IMR-90 (cell line): ENCODE results near the gene DNAJC22. TPM values are rescaled to one million over a fixed set of nuclear protein-coding genes. Genes with fewer than 3 reads are reported as not detected.

Experiments
- ATAC-seq: fragments of 200-7000 bp; cut with Tn5 transposase; 2 replicates; pipeline ENCODE4 v1.9.1; 2020; ENCODE audit warnings: low read depth, mild to moderate bottlenecking, moderate library complexity
- BruUV-seq: library from RNA; stranded (reverse); fragments of 400-500 nt; replicated peaks from 2 replicates; lab custom pipeline; 2021; lab: Mats Ljungman, UMichigan
- CTCF ChIA-PET: fragments of 300-600 bp; formaldehyde crosslinking; extraction: SDS; loops from one replicate; lab custom pipeline; 2021; ENCODE audit warnings: antibody characterized with exemption; lab: Yijun Ruan, JAX
- POLR2A ChIA-PET: fragments of 300-600 bp; sonication (Branson Sonifier 250); formaldehyde crosslinking; loops from one replicate; lab custom pipeline; 2022; ENCODE audit warnings: antibody characterized with exemption; ENCODE audit not compliant: unreplicated experiment; lab: Charles Lee
- DNase-seq: peaks from one replicate; pipeline ENCODE4 v3.0.0; 2013
- H2AFZ ChIP-seq: replicated peaks from 2 replicates; pipeline ENCODE3; 2013; ENCODE audit warnings: low read length, mild to moderate bottlenecking; ENCODE audit not compliant: poor library complexity
- H2AK5ac ChIP-seq: 2 replicates; pipeline ENCODE4 v1.6.1; 2013; ENCODE audit warnings: low read depth, low read length, inconsistent platforms
- H2AK9ac ChIP-seq: replicated peaks from 2 replicates; pipeline ENCODE3; 2013; ENCODE audit warnings: mild to moderate bottlenecking, low read depth, low read length, moderate library complexity; ENCODE audit not compliant: poor library complexity
- H2BK120ac ChIP-seq: 2 replicates; pipeline ENCODE4 v1.6.1; 2013; ENCODE audit warnings: low read depth, low read length, inconsistent platforms
- H2BK15ac ChIP-seq: 3 replicates; pipeline ENCODE4 v1.6.1; 2013; ENCODE audit warnings: low read depth, low read length, inconsistent platforms
- H2BK20ac ChIP-seq: 2 replicates; pipeline ENCODE4 v1.6.1; 2013; ENCODE audit warnings: low read depth, mild to moderate bottlenecking, inconsistent platforms, low read length, moderate library complexity
- H2BK5ac ChIP-seq: 2 replicates; pipeline ENCODE4 v1.6.1; 2013; ENCODE audit warnings: mild to moderate bottlenecking, low read depth, low read length, inconsistent platforms; ENCODE audit not compliant: poor library complexity, severe bottlenecking
- H3K14ac ChIP-seq: replicated peaks from 2 replicates; pipeline ENCODE4 v1.6.1; 2013; ENCODE audit warnings: low read depth, low read length, inconsistent platforms
- H3K18ac ChIP-seq: 2 replicates; pipeline ENCODE4 v1.6.1; 2013; ENCODE audit warnings: low read depth, low read length, control low read depth
- H3K23ac ChIP-seq: 2 replicates; pipeline ENCODE4 v1.6.1; 2013; ENCODE audit warnings: low read depth, low read length, inconsistent platforms
- H3K27ac ChIP-seq: 2 replicates; pipeline ENCODE4 v1.5.1; 2013; ENCODE audit warnings: mild to moderate bottlenecking, control low read depth, low read length; ENCODE audit not compliant: insufficient read depth
- H3K27me3 ChIP-seq: 2 replicates; pipeline ENCODE4 v1.6.1; 2013; ENCODE audit warnings: low read length; ENCODE audit not compliant: control insufficient read depth, insufficient read depth
- H3K36me3 ChIP-seq: 2 replicates; pipeline ENCODE4 v1.6.1; 2013; ENCODE audit warnings: low read length, mixed read lengths; ENCODE audit not compliant: control insufficient read depth, insufficient read depth
- H3K4ac ChIP-seq: 2 replicates; pipeline ENCODE4 v1.6.1; 2013; ENCODE audit warnings: low read depth, low read length, inconsistent platforms
- H3K4me1 ChIP-seq: 2 replicates; pipeline ENCODE4 v1.6.1; 2013; ENCODE audit warnings: low read length, mixed read lengths; ENCODE audit not compliant: control insufficient read depth, insufficient read depth
- H3K4me2 ChIP-seq: 2 replicates; pipeline ENCODE4 v1.6.1; 2013; ENCODE audit warnings: low read depth, mild to moderate bottlenecking, control low read depth, low read length, moderate library complexity
- H3K4me3 ChIP-seq: 2 replicates; pipeline ENCODE4 v1.5.1; 2013; ENCODE audit warnings: low read depth, mild to moderate bottlenecking, control low read depth, low read length, moderate library complexity; ENCODE audit not compliant: insufficient read depth
- H3K56ac ChIP-seq: 2 replicates; pipeline ENCODE4 v1.6.1; 2013; ENCODE audit warnings: low read length, inconsistent platforms; ENCODE audit not compliant: insufficient read depth; ENCODE audit errors: extremely low read depth
- H3K79me1 ChIP-seq, 2 experiments: 2 replicates each; pipeline ENCODE4 v1.6.1; 2013; ENCODE audit warnings: low read length in 2 of 2, inconsistent platforms in 1 of 2, low read depth in 1 of 2
- H3K9ac ChIP-seq: 2 replicates; pipeline ENCODE4 v1.6.1; 2013; ENCODE audit warnings: low read depth, low read length, control low read depth
- H3K9me1 ChIP-seq: 2 replicates; pipeline ENCODE4 v1.6.1; 2013; ENCODE audit warnings: low read length, inconsistent platforms; ENCODE audit not compliant: insufficient read depth
- H3K9me3 ChIP-seq: 2 replicates; pipeline ENCODE4 v1.6.1; 2013; ENCODE audit warnings: low read length; ENCODE audit not compliant: control insufficient read depth, insufficient read depth
- H4K20me1 ChIP-seq: 2 replicates; pipeline ENCODE4 v1.6.1; 2013; ENCODE audit warnings: low read length, inconsistent platforms; ENCODE audit not compliant: insufficient read depth
- H4K5ac ChIP-seq: 2 replicates; pipeline ENCODE4 v1.6.1; 2013; ENCODE audit warnings: mild to moderate bottlenecking, low read depth, low read length, control low read depth
- H4K8ac ChIP-seq, 2 experiments: 2 replicates each; pipeline ENCODE4 v1.6.1; 2013; ENCODE audit warnings: low read depth in 2 of 2, low read length in 2 of 2, control low read depth in 1 of 2, inconsistent platforms in 1 of 2
- H4K91ac ChIP-seq: 2 replicates; pipeline ENCODE4 v1.6.1; 2013; ENCODE audit warnings: low read depth, low read length, inconsistent platforms; ENCODE audit not compliant: insufficient read depth
- BHLHE40 ChIP-seq: fragments of 150-350 bp; IDR thresholded peaks from 2 replicates; pipeline ENCODE4 v1.6.1; 2016; ENCODE audit warnings: mild to moderate bottlenecking, low read depth, low read length
- CEBPB ChIP-seq: IDR thresholded peaks from 2 replicates; pipeline ENCODE4 v1.6.1; 2012; ENCODE audit warnings: low read depth, low read length, improper control_type of control experiment
- CHD1 ChIP-seq: IDR thresholded peaks from 2 replicates; pipeline ENCODE4 v1.6.1; 2012; ENCODE audit warnings: low read depth, low read length, improper control_type of control experiment
- CTCF ChIP-seq: conservative IDR thresholded peaks from 2 replicates; pipeline ENCODE4 v1.5.1; 2012; ENCODE audit warnings: mild to moderate bottlenecking, low read depth, low read length, improper control_type of control experiment
- ELK1 ChIP-seq: fragments of 150-350 bp; IDR thresholded peaks from 2 replicates; pipeline ENCODE4 v1.6.1; 2016; ENCODE audit warnings: low read depth, mild to moderate bottlenecking, low read length, moderate library complexity, borderline replicate concordance
- MAFK ChIP-seq: IDR thresholded peaks from 2 replicates; pipeline ENCODE4 v1.6.1; 2012; ENCODE audit warnings: low read depth, low read length, improper control_type of control experiment
- MXI1 ChIP-seq: IDR thresholded peaks from 2 replicates; pipeline ENCODE4 v1.6.1; 2012; ENCODE audit warnings: low read depth, mild to moderate bottlenecking, low read length, moderate library complexity, borderline replicate concordance
- NFE2L2 ChIP-seq: fragments of 150-350 bp; IDR thresholded peaks from 2 replicates; pipeline ENCODE4 v1.6.1; 2016; ENCODE audit warnings: low read depth, mild to moderate bottlenecking, low read length
- POLR2A ChIP-seq: IDR thresholded peaks from 2 replicates; pipeline ENCODE4 v1.6.1; 2012; ENCODE audit warnings: mild to moderate bottlenecking, low read depth, low read length
- RAD21 ChIP-seq: IDR thresholded peaks from 2 replicates; pipeline ENCODE4 v1.6.1; 2012; ENCODE audit warnings: low read length, improper control_type of control experiment
- RCOR1 ChIP-seq: IDR thresholded peaks from 2 replicates; pipeline ENCODE4 v1.6.1; 2012; ENCODE audit warnings: mild to moderate bottlenecking, low read length, improper control_type of control experiment; ENCODE audit not compliant: insufficient replicate concordance
- RFX5 ChIP-seq: IDR thresholded peaks from 2 replicates; pipeline ENCODE4 v1.8.0; 2012; ENCODE audit warnings: low read depth, mild to moderate bottlenecking, low read length, moderate library complexity
- SMC3 ChIP-seq: fragments of 150-350 bp; IDR thresholded peaks from 2 replicates; pipeline ENCODE4 v1.6.1; 2016; ENCODE audit warnings: low read depth, mild to moderate bottlenecking, antibody characterized with exemption, low read length, moderate library complexity
- WGBS, 2 experiments: methylation state at CpG; one replicate each; pipeline versions ENCODE4 v1.1.5 to v1.1.7; 2013; ENCODE audit warnings: missing lambda C conversion rate in 2 of 2; ENCODE audit not compliant: insufficient read length in 1 of 2; ENCODE audit errors: extremely low coverage in 2 of 2; 5-methylcytosine and 5-hydroxymethylcytosine counted together
- dilution Hi-C: fragments of 300-500 bp; cut with HindIII; formaldehyde crosslinking; loops from one replicate; pipeline ENCODE4 v1.14.3; 2018; ENCODE audit warnings: low sequenced_read_pairs; ENCODE audit not compliant: unreplicated experiment
- in situ Hi-C: fragments of 300-500 bp; cut with MboI; formaldehyde crosslinking; loops from 3 replicates; pipeline ENCODE4 v1.14.3; 2019; ENCODE audit warnings: low sequenced_read_pairs, inconsistent platforms, mixed read lengths
- intact Hi-C: fragments of 100-400 bp; cut with micrococcal nuclease; formaldehyde crosslinking; loops from 2 replicates; pipeline ENCODE4 v1.10.0; 2022
- polyA plus RNA-seq, 3 experiments: library from polyadenylated mRNA; depleted of rRNA; stranded (reverse); fragments of >200 nt; gene quantifications; 2 replicates each; pipeline ENCODE4 v1.2.3, GENCODE V29; 2012; ENCODE audit warnings: low replicate concordance in 1 of 3
- total RNA-seq: library from RNA; depleted of rRNA; stranded (reverse); fragments of >200 nt; gene quantifications from 2 replicates; pipeline ENCODE4 v1.2.3, GENCODE V29; 2012

DNAJC22 gene
- total and polyA plus RNA-seq, 2 of the 4 experiments (the other 2 are of a cell fraction): 8.1 to 8.2 TPM

- no peak for TF ChIP-seq RFX5
Observed at GRCh38 chr12:49367381-49368239, 20.9 kb downstream of the DNAJC22 start, which contains the start of gene SPATS2 (continued).

GRCh38 chr12:49368240-49368600 lies 21.5 kb downstream of the DNAJC22 start:
- Histone ChIP-seq H3K4me2 (peak overlapping the region; percentile 75), H4K5ac (no peak overlapping the region), H3K14ac (peak overlapping the region; percentile 41), H3K23ac (peak overlapping the region; percentile 99), H2BK20ac (no peak overlapping the region), H3K4ac (peak overlapping the region; percentile 2; the same call in 1 of the 2 replicates), H3K79me1 (peaks cover 3 to 41% of the 10 kb centered on the region in 2 experiments; a peak in 2 of 4 replicates), H2BK15ac (no peak overlapping the region), H3K9ac (peak overlapping the region; percentile 95; the same call in 1 of the 2 replicates), H3K4me3 (peak overlapping the region; percentile 74), H3K56ac (peak overlapping the region; percentile 82), H4K20me1 (peaks cover 26% of the 10 kb centered on the region), H2BK120ac (no peak overlapping the region), H4K91ac (no peak overlapping the region), H3K27me3 (no peaks in the 10 kb centered on the region), H3K36me3 (peaks cover 2% of the 10 kb centered on the region; the same call in 1 of the 2 replicates), H2AFZ (no peak overlapping the region), H3K27ac (no peak overlapping the region), H2AK5ac (no peak overlapping the region; the same call in 1 of the 2 replicates), H3K4me1 (peaks cover 6% of the 10 kb centered on the region; the same call in 1 of the 2 replicates), H3K18ac (no peak overlapping the region), H4K8ac (no peak overlapping the region; a peak in 2 of 4 replicates), H2BK5ac (peak overlapping the region; percentile 87), H2AK9ac (no peak overlapping the region), H3K9me3 (no peaks in the 10 kb centered on the region), H3K9me1 (peaks cover 4% of the 10 kb centered on the region; the same call in 1 of the 2 replicates)
- in situ Hi-C loops (no loop called here), dilution Hi-C loops (loop anchor here (25.0 kb wide), 1 partner anchor 144 kb away; no protein-coding TSS in a partner anchor), intact Hi-C loops (no loop called here)
- POLR2A ChIA-PET: no interaction called here
- no TSS peak for BruUV-seq
- CTCF ChIA-PET: interaction anchor here (2.0 kb wide), 1 partner anchor 10 kb away, joined by 10 read pairs; no protein-coding TSS in a partner anchor
- WGBS, 2 experiments: no CpG with 5 or more reads among the region's 3 CpGs
- ATAC-seq (no peak), DNase-seq (no peak)
- TF ChIP-seq MAFK (no peak), ELK1 (no peak), POLR2A (no peak), CEBPB (no peak), SMC3 (no peak), RAD21 (no peak), RFX5 (no peak), CHD1 (no peak), RCOR1 (no peak), NFE2L2 (no peak), MXI1 (no peak), BHLHE40 (no peak), CTCF (no peak)
